ENCODE results near the gene PUM2. TPM values are rescaled to one million over a fixed set of nuclear protein-coding genes. Genes with fewer than 3 reads are reported as not detected.

PUM2 gene
- total RNA-seq, 2 donors from 2014 or later, result 114 to 126 TPM

DNA sequence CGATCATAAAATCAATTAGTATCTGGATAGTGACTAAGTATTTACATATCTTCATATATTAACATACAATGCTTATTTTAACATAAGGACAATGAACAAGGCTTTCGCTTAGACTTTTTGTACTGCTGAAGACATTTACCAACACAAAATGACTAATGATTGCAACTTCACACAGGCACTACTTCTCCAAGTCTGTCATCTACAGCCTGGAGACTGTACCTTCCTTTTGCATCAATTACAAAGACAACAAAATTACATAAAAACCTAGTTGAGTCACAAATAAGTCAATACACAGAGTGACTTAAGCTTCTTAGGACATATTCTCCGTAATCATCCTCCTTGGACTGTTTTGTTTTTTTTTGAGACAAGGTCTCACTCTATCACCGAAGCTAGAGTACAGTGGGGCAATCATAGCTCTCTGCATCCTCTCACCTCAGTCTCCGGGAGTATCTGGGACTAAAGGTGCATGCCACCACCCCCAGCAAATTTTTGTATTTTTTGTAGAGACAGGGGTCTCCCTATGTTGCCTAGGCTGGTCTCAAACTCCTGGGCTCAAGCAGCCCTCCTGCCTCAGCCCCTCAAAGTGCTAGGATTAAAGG is 15.9 kb downstream of the PUM2 start:
- H3K36me3 ChIP-seq (ENCODE audit: control insufficient read depth, insufficient read depth, low read length), result peaks cover 41% of the 10 kb centered on the region
- no peak overlapping the region for H3K27ac ChIP-seq (ENCODE audit: low read depth, low read length)
- peaks cover 15% of the 10 kb centered on the region for H3K9me3 ChIP-seq (ENCODE audit: control insufficient read depth, low read length)
- Mint-ChIP-seq H3K36me3 (ENCODE audit: low read depth) (peaks cover 18% of the 10 kb centered on the region), H3K4me3 (no peak overlapping the region), H3K9me3 (peaks cover 3% of the 10 kb centered on the region), H3K27me3 (ENCODE audit: insufficient read depth) (no peaks in the 10 kb centered on the region), H3K27ac (peak overlapping the region; percentile 68), H3K4me1 (peaks cover 22% of the 10 kb centered on the region)
- no peak overlapping the region for H3K4me3 ChIP-seq (ENCODE audit: low read length)
- no peak overlapping the region for H3K9ac ChIP-seq (ENCODE audit: extremely low read depth, low read length, poor library complexity, severe bottlenecking)
- DNase-seq, result no peak
- peaks cover 12% of the 10 kb centered on the region for H3K4me1 ChIP-seq (ENCODE audit: control insufficient read depth, insufficient read depth, low read length)
- TF ChIP-seq CTCF (conservative IDR thresholded peaks at IDR 0.05), result no peak
- WGBS, 2 experiments (ENCODE audit: insufficient coverage in 1 of 2, insufficient read length in 1 of 2), result 96% methylated on average over 4 of the region's 5 CpGs
- H3K27me3 ChIP-seq (ENCODE audit: control insufficient read depth, insufficient read depth, low read length, poor library complexity, severe bottlenecking), result no peaks in the 10 kb centered on the region

GRCh38 chr2:20333738-20334137 is 16.9 kb downstream of the PUM2 start:
- Mint-ChIP-seq H3K4me3 (peak overlapping the region; percentile 13), H3K27me3 (ENCODE audit: insufficient read depth) (no peaks in the 10 kb centered on the region), H3K4me1 (peaks cover 22% of the 10 kb centered on the region), H3K9me3 (peaks cover 3% of the 10 kb centered on the region), H3K27ac (no peak overlapping the region), H3K36me3 (ENCODE audit: low read depth) (peaks cover 25% of the 10 kb centered on the region)
- WGBS, 2 experiments (ENCODE audit: insufficient coverage in 1 of 2, insufficient read length in 1 of 2), result 82 to 94% methylated on average over 2 to 3 of the region's 4 CpGs
- no peak overlapping the region for H3K4me3 ChIP-seq (ENCODE audit: low read length)
- H3K9me3 ChIP-seq (ENCODE audit: control insufficient read depth, low read length), result peaks cover 15% of the 10 kb centered on the region
- TF ChIP-seq CTCF (conservative IDR thresholded peaks at IDR 0.05), result no peak
- no peaks in the 10 kb centered on the region for H3K27me3 ChIP-seq (ENCODE audit: control insufficient read depth, insufficient read depth, low read length, poor library complexity, severe bottlenecking)
- DNase-seq, result no peak
- no peak overlapping the region for H3K9ac ChIP-seq (ENCODE audit: extremely low read depth, low read length, poor library complexity, severe bottlenecking)
- no peak overlapping the region for H3K27ac ChIP-seq (ENCODE audit: low read depth, low read length)
- peaks cover 43% of the 10 kb centered on the region for H3K36me3 ChIP-seq (ENCODE audit: control insufficient read depth, insufficient read depth, low read length)
- H3K4me1 ChIP-seq (ENCODE audit: control insufficient read depth, insufficient read depth, low read length), result peaks cover 12% of the 10 kb centered on the region

DNA sequence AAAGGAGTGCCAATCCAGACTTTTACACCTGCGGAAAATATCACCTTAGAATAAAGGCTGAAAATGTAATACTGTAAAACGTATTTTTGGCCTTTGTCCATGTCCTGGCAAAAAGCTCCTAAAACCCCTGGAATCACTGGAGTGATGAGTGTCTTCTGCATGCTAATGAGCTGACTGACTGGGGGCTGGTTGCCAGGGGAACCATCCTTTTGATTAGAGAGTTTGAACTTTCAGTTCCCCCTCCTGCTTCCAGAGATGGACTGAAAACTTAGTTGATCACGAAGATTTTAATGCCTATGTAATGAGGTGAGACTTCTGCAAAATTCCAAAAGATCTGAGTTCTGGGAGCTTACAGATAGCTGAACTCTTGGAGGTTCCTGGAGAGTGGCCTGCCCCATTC is 20.5 kb downstream of the PUM2 start:
- Histone ChIP-seq H3K9ac (ENCODE audit: extremely low read depth, low read length, poor library complexity, severe bottlenecking) (no peak overlapping the region), H3K4me3 (ENCODE audit: low read length) (no peak overlapping the region), H3K27ac (ENCODE audit: low read depth, low read length) (no peak overlapping the region), H3K9me3 (ENCODE audit: control insufficient read depth, low read length) (peaks cover 15% of the 10 kb centered on the region), H3K4me1 (ENCODE audit: control insufficient read depth, insufficient read depth, low read length) (peaks cover 9% of the 10 kb centered on the region), H3K36me3 (ENCODE audit: control insufficient read depth, insufficient read depth, low read length) (peaks cover 45% of the 10 kb centered on the region), H3K27me3 (ENCODE audit: control insufficient read depth, insufficient read depth, low read length, poor library complexity, severe bottlenecking) (no peaks in the 10 kb centered on the region)
- peaks cover 3% of the 10 kb centered on the region for H3K9me3 Mint-ChIP-seq
- no peak for DNase-seq
- peak overlapping the region; percentile 80 for H3K27ac Mint-ChIP-seq
- no peak overlapping the region for H3K4me3 Mint-ChIP-seq
- peaks cover 39% of the 10 kb centered on the region for H3K36me3 Mint-ChIP-seq (ENCODE audit: low read depth)
- WGBS, 2 experiments (ENCODE audit: insufficient coverage in 1 of 2, insufficient read length in 1 of 2), result 76 to 88% methylated on average over 1 to 3 of the region's 3 CpGs
- H3K4me1 Mint-ChIP-seq, result peaks cover 23% of the 10 kb centered on the region
- TF ChIP-seq CTCF (conservative IDR thresholded peaks at IDR 0.05), result no peak
- H3K27me3 Mint-ChIP-seq (ENCODE audit: insufficient read depth), result no peaks in the 10 kb centered on the region

All from endodermal cell (in vitro differentiated cells).